Measurements from ENCODE around the gene APOLD1. TPM values are rescaled to one million over a fixed set of nuclear protein-coding genes. Genes with fewer than 3 reads are reported as not detected.
"Not testable (repeated sequence)": the region's sequence is repeated elsewhere in the genome, so short reads cannot be mapped to it uniquely, and the experiment has no call there.

The APOLD1 gene
- total RNA-seq, 4 donors from 2014 or later = 2.3 to 14.9 (median 5.6) TPM

GRCh38 chr12:12835378-12836146 lies 50.1 kb downstream of the APOLD1 start:
- Histone ChIP-seq H3K36me3 (peaks cover 0 to 26% (median 0%) of the 10 kb centered on the region in 3 donors), H3K4me3 (no peak overlapping the region), H3K27ac (peak overlapping the region in 2 of 4 donors; percentile 53 to 90), H3K27me3 (no peaks in the 10 kb centered on the region), H3K4me1 (peaks cover 0 to 35% (median 4%) of the 10 kb centered on the region in 4 donors), H3K9me3 (no peaks in the 10 kb centered on the region)
- TF ChIP-seq CTCF (IDR thresholded peaks at IDR 0.05) (no peak), POLR2A (IDR thresholded peaks at IDR 0.05) (no peak)
- peak in 1 of 3 donors; percentile 51 for DNase-seq

GRCh38 chr12:12836571-12836970 lies 51.1 kb downstream of the APOLD1 start:
- H3K27me3 ChIP-seq = no peaks in the 10 kb centered on the region
- H3K9me3 ChIP-seq = no peaks in the 10 kb centered on the region
- H3K4me1 ChIP-seq = peaks cover 0 to 35% (median 4%) of the 10 kb centered on the region in 4 donors
- DNase-seq = peak in 1 of 3 donors; percentile 69
- H3K27ac ChIP-seq = peak overlapping the region in 2 of 4 donors; percentile 53 to 90
- no peak for TF ChIP-seq POLR2A (IDR thresholded peaks at IDR 0.05)
- no peak for TF ChIP-seq CTCF (IDR thresholded peaks at IDR 0.05)
- H3K4me3 ChIP-seq = no peak overlapping the region
- H3K36me3 ChIP-seq = peaks cover 0 to 17% (median 0%) of the 10 kb centered on the region in 3 donors

DNA sequence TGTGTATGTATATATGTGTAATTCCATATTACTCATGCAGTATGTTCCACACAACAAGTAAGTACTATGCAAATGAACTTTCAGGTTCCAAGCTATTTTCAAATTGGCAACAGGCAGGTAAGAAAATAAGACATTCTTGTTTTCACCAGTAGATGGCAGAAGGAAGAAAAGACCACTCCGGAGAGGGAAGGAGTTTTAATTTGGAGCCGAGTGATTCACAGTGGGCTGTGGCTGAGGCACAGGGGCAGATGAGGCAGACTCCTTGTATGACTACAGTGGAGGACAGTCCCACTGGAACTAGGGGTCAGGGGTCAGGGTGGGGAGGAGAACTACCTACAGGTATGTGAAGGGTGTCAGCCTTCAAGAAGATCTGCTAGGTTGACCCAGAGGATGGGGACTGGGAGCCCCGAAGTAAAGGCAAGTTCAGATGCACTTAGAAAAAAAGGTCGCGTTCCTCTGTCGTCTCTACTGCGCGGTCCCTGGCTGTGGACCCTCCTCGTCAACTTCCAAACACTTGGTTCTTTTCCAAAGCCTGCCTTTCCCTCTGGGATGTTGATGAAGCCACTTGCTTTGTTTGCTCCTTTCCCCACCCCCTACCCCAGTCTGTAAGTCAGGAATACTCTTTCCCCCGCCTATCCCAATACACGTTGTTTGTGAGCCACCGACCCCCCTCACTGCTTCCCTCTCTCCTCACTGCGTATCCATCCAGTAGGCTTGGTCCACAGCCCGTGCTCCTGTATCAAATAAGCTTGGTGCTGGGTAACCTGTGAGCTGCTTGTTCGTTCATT lies 51.8 kb downstream of the APOLD1 start:
- TF ChIP-seq POLR2A (IDR thresholded peaks at IDR 0.05) = no peak
- TF ChIP-seq CTCF (IDR thresholded peaks at IDR 0.05) = peak in 5 of 6 experiments; percentile 3 to 79 (median 69)
- peak in 2 of 3 donors; percentile 56 to 81 for DNase-seq
- no peaks in the 10 kb centered on the region for H3K9me3 ChIP-seq
- no peaks in the 10 kb centered on the region for H3K27me3 ChIP-seq
- no peak overlapping the region for H3K4me3 ChIP-seq
- H3K4me1 ChIP-seq = peaks cover 0 to 35% (median 4%) of the 10 kb centered on the region in 4 donors
- peaks cover 0 to 14% (median 0%) of the 10 kb centered on the region in 3 donors for H3K36me3 ChIP-seq
- H3K27ac ChIP-seq = peak overlapping the region in 2 of 4 donors; percentile 53 to 90

DNA sequence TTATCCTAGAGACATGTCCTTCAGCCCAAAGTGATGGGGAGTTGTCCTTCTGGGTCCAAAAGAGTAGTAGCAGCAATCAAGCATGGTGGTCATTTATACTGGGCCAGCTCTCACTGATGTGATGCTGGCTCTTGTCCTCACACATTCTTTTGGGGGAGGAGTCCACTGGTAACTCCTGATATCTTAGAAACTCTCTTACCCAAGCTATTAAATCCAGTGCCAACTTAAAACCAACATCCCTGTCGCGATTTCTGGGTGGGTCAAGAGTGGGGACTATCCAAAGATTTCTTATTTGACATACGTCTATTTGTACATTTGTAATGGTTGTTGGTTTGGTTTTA lies 52.3 kb downstream of the APOLD1 start:
- no peaks in the 10 kb centered on the region for H3K9me3 ChIP-seq
- peak overlapping the region in 1 of 4 donors; percentile 90 for H3K27ac ChIP-seq
- TF ChIP-seq CTCF (IDR thresholded peaks at IDR 0.05) (no peak), POLR2A (IDR thresholded peaks at IDR 0.05) (no peak)
- H3K27me3 ChIP-seq = no peaks in the 10 kb centered on the region
- H3K36me3 ChIP-seq = peaks cover 0 to 10% (median 0%) of the 10 kb centered on the region in 3 donors
- no peak for DNase-seq
- no peak overlapping the region for H3K4me3 ChIP-seq
- peaks cover 0 to 35% (median 4%) of the 10 kb centered on the region in 4 donors for H3K4me1 ChIP-seq

- H3K36me3 ChIP-seq = no peaks in the 10 kb centered on the region
- no peaks in the 10 kb centered on the region for H3K9me3 ChIP-seq
- H3K27me3 ChIP-seq = no peaks in the 10 kb centered on the region
- TF ChIP-seq CTCF (IDR thresholded peaks at IDR 0.05) = no peak
- TF ChIP-seq POLR2A (IDR thresholded peaks at IDR 0.05) = no peak
- H3K4me3 ChIP-seq = no peak overlapping the region
- peaks cover 0 to 35% (median 4%) of the 10 kb centered on the region in 4 donors for H3K4me1 ChIP-seq
- no peak for DNase-seq
- peak overlapping the region in 1 of 4 donors; percentile 29 for H3K27ac ChIP-seq
Observed at GRCh38 chr12:12839003-12839395, 53.5 kb downstream of the APOLD1 start.

- Histone ChIP-seq H3K4me1 (peaks cover 0 to 35% (median 4%) of the 10 kb centered on the region in 4 donors), H3K27ac (peak overlapping the region in 1 of 4 donors; percentile 73)
- H3K36me3 ChIP-seq, H3K27me3 ChIP-seq, H3K9me3 ChIP-seq, DNase-seq, H3K4me3 ChIP-seq: not testable (repeated sequence)
Observed at GRCh38 chr12:12839439-12839838, 54.0 kb downstream of the APOLD1 start.
